ENCODE results near the gene MCOLN2. TPM values are rescaled to one million over a fixed set of nuclear protein-coding genes. Genes with fewer than 3 reads are reported as not detected.
"Not testable (repeated sequence)": the region's sequence is repeated elsewhere in the genome, so short reads cannot be mapped to it uniquely, and the experiment has no call there.

Gene MCOLN2
- total and polyA plus RNA-seq, 2 experiments from 2014 or later = 0.31 TPM; not detected in 1

DNA sequence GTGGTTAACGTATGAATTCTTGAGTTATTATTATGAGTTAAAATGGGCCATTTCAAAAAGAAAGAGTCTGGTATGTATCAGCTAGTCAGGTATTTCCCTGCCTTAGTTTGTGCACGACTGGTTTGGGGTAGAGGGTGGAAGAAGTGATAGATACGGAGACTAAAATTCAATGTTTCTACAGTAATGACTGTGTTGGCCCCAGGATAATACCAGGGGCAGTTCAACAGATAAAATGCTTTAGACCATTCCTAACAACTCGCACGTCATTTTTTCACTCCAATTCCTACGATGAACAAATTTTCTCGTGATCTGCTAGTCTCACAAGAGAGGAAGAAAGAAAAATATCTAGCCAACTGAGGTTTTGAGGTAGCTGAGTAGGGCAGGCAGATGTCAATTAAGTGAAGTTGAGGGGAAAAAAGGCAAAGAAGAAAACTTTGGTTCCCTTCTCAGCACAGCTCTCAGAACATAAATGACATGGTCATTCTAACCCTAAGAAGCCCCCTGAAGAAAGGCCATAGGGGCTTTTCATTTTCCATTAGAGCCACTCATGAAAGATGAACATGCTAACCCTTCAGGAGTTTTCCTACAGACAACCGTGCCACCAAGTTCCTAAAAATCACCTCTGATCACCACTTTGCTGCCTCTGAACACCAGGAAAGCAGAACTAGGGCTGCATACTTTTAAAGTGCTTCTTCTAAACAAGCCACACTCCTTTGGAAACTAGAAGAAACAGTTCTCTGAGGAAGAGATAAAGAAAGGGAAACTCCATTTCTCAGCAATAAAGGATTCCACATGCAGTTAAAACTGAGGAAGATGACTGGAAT is 5.6 kb downstream of the MCOLN2 start:
- no peaks in the 10 kb centered on the region for H3K36me3 ChIP-seq (ENCODE audit: low read depth)
- no peaks in the 10 kb centered on the region for H3K9me3 ChIP-seq (ENCODE audit: low read depth)
- H3K27ac ChIP-seq = no peak overlapping the region
- no peaks in the 10 kb centered on the region for H3K79me2 ChIP-seq (ENCODE audit: insufficient read depth)
- in situ Hi-C loops (cut with MboI) = no loop called here
- peaks cover 4% of the 10 kb centered on the region; the same call in 1 of the 2 replicates for H3K27me3 ChIP-seq (replicated peaks; ENCODE audit: insufficient read depth)
- no peak for TF ChIP-seq EZH2phosphoT487 (IDR thresholded peaks at IDR 0.05; ENCODE audit: insufficient read depth, low read depth)
- no peak for TF ChIP-seq EZH2 (IDR thresholded peaks at IDR 0.05; ENCODE audit: insufficient read depth, poor library complexity, severe bottlenecking)
- no peaks in the 10 kb centered on the region for H3K4me1 ChIP-seq (ENCODE audit: insufficient read depth)
- H3K9ac ChIP-seq = no peak overlapping the region
- no peaks in the 10 kb centered on the region for H3K9me2 ChIP-seq (ENCODE audit: insufficient read depth)
- no peak for DNase-seq
- H2AFZ ChIP-seq = no peak overlapping the region
- no peaks in the 10 kb centered on the region for H3F3A ChIP-seq (ENCODE audit: insufficient read depth)
- H3K4me2 ChIP-seq (ENCODE audit: unreplicated experiment) = no peak overlapping the region
- H4K20me1 ChIP-seq (ENCODE audit: insufficient read depth) = no peaks in the 10 kb centered on the region
- WGBS, 2 experiments (ENCODE audit: low coverage in 1 of 2, low lambda C conversion rate in 2 of 2, missing lambda C conversion rate in 2 of 2) = 58 to 60% methylated on average over 8 of the region's 8 CpGs
- H3K4me3 ChIP-seq = no peak overlapping the region

GRCh38 chr1:84988588-84988987 is 8.3 kb downstream of the MCOLN2 start:
- no peaks in the 10 kb centered on the region for H3K4me1 ChIP-seq (ENCODE audit: insufficient read depth)
- no peak overlapping the region for H2AFZ ChIP-seq
- no peaks in the 10 kb centered on the region for H4K20me1 ChIP-seq (ENCODE audit: insufficient read depth)
- H3K79me2 ChIP-seq (ENCODE audit: insufficient read depth) = no peaks in the 10 kb centered on the region
- no peaks in the 10 kb centered on the region for H3F3A ChIP-seq (ENCODE audit: insufficient read depth)
- no peaks in the 10 kb centered on the region; the same call in 1 of the 2 replicates for H3K27me3 ChIP-seq (replicated peaks; ENCODE audit: insufficient read depth)
- in situ Hi-C loops (cut with MboI) = no loop called here
- TF ChIP-seq EZH2 (IDR thresholded peaks at IDR 0.05; ENCODE audit: insufficient read depth, poor library complexity, severe bottlenecking) (no peak), EZH2phosphoT487 (IDR thresholded peaks at IDR 0.05; ENCODE audit: insufficient read depth, low read depth) (no peak)
- H3K9me2 ChIP-seq (ENCODE audit: insufficient read depth) = no peaks in the 10 kb centered on the region
- H3K4me2 ChIP-seq (ENCODE audit: unreplicated experiment) = no peak overlapping the region
- no peak overlapping the region for H3K27ac ChIP-seq
- H3K9me3 ChIP-seq (ENCODE audit: low read depth) = no peaks in the 10 kb centered on the region
- WGBS, 2 experiments (ENCODE audit: low coverage in 1 of 2, low lambda C conversion rate in 2 of 2, missing lambda C conversion rate in 2 of 2) = 86 to 89% methylated on average over 2 of the region's 2 CpGs
- H3K36me3 ChIP-seq (ENCODE audit: low read depth) = no peaks in the 10 kb centered on the region
- H3K4me3 ChIP-seq = no peak overlapping the region
- DNase-seq = no peak
- H3K9ac ChIP-seq = no peak overlapping the region

DNA sequence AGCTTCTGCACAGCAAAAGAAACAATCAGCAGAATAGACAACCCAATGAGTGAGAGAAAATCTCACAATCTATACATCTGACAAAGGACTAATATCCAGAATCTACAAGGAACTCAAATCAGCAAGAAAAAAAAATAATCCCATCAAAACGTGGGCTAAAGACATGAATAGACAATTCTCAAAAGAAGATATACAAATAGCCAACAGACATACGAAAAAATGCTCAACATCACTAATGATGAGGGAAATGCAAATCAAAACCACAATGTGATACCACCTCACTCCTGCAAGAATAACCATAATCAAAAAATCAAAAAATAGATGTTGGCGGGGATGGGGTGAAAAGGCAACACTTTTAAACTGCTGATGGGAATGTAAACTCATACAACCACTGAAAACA is 10.4 kb downstream of the MCOLN2 start:
- DNase-seq; H3K79me2 ChIP-seq (ENCODE audit: insufficient read depth); H3F3A ChIP-seq (ENCODE audit: insufficient read depth); H3K36me3 ChIP-seq (ENCODE audit: low read depth); H3K4me1 ChIP-seq (ENCODE audit: insufficient read depth); H3K9ac ChIP-seq; H4K20me1 ChIP-seq (ENCODE audit: insufficient read depth); H3K4me3 ChIP-seq; H2AFZ ChIP-seq; H3K9me3 ChIP-seq (ENCODE audit: low read depth); H3K27me3 ChIP-seq (replicated peaks; ENCODE audit: insufficient read depth); H3K9me2 ChIP-seq (ENCODE audit: insufficient read depth); in situ Hi-C loops (cut with MboI); H3K4me2 ChIP-seq (ENCODE audit: unreplicated experiment); H3K27ac ChIP-seq: not testable (repeated sequence)
- 73 to 76% methylated on average over 3 of the region's 3 CpGs for WGBS, 2 experiments (ENCODE audit: low coverage in 1 of 2, low lambda C conversion rate in 2 of 2, missing lambda C conversion rate in 2 of 2)

DNA sequence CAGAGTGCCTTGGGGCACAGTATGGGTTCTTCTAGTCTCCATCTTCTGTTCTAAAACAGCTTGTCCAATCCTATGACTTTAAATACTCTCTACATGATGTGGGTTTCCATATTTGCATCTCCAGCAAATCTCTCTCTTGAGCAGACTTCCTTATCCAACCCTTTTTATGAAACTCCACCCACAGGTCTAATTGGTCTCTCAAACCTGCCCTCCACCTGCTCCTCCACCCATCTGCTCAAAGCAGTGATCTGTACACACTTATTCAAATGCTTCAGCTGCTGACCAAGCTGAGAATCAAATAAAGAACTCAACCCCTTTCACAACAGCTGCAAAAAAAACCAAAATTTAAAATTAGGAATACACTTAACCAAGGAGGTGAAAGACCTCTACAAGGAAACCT is 11.5 kb downstream of the MCOLN2 start:
- Histone ChIP-seq H3K27ac (no peak overlapping the region), H3K9me2 (ENCODE audit: insufficient read depth) (no peaks in the 10 kb centered on the region), H2AFZ (no peak overlapping the region), H3F3A (ENCODE audit: insufficient read depth) (no peaks in the 10 kb centered on the region), H3K27me3 (replicated peaks; ENCODE audit: insufficient read depth) (no peaks in the 10 kb centered on the region), H3K79me2 (ENCODE audit: insufficient read depth) (no peaks in the 10 kb centered on the region), H3K36me3 (ENCODE audit: low read depth) (no peaks in the 10 kb centered on the region), H3K4me3 (no peak overlapping the region), H4K20me1 (ENCODE audit: insufficient read depth) (no peaks in the 10 kb centered on the region), H3K4me2 (ENCODE audit: unreplicated experiment) (no peak overlapping the region), H3K9me3 (ENCODE audit: low read depth) (no peaks in the 10 kb centered on the region), H3K9ac (no peak overlapping the region), H3K4me1 (ENCODE audit: insufficient read depth) (no peaks in the 10 kb centered on the region)
- no peak for DNase-seq
- in situ Hi-C loops (cut with MboI) = no loop called here
- TF ChIP-seq EZH2 (IDR thresholded peaks at IDR 0.05; ENCODE audit: insufficient read depth, poor library complexity, severe bottlenecking) (no peak), EZH2phosphoT487 (IDR thresholded peaks at IDR 0.05; ENCODE audit: insufficient read depth, low read depth) (no peak)

- WGBS, 2 experiments (ENCODE audit: low coverage in 1 of 2, low lambda C conversion rate in 2 of 2, missing lambda C conversion rate in 2 of 2) = 67 to 70% methylated on average over 2 of the region's 2 CpGs
- H3K4me3 ChIP-seq = no peak overlapping the region
These were observed 14.5 kb downstream of the MCOLN2 start for GRCh38 chr1:84982395-84982794.

More at GRCh38 chr1:84982395-84982794, 14.5 kb downstream of the MCOLN2 start:
- Histone ChIP-seq H3K4me1 (ENCODE audit: insufficient read depth) (no peaks in the 10 kb centered on the region), H3K4me2 (ENCODE audit: unreplicated experiment) (no peak overlapping the region), H3K9me2 (ENCODE audit: insufficient read depth) (no peaks in the 10 kb centered on the region), H3K9me3 (ENCODE audit: low read depth) (no peaks in the 10 kb centered on the region), H3F3A (ENCODE audit: insufficient read depth) (no peaks in the 10 kb centered on the region), H3K27ac (no peak overlapping the region), H3K79me2 (ENCODE audit: insufficient read depth) (no peaks in the 10 kb centered on the region), H4K20me1 (ENCODE audit: insufficient read depth) (no peaks in the 10 kb centered on the region), H3K9ac (no peak overlapping the region), H3K36me3 (ENCODE audit: low read depth) (no peaks in the 10 kb centered on the region), H2AFZ (no peak overlapping the region), H3K27me3 (replicated peaks; ENCODE audit: insufficient read depth) (no peaks in the 10 kb centered on the region)
- in situ Hi-C loops (cut with MboI) = no loop called here
- no peak for DNase-seq
- TF ChIP-seq EZH2 (IDR thresholded peaks at IDR 0.05; ENCODE audit: insufficient read depth, poor library complexity, severe bottlenecking) (no peak), EZH2phosphoT487 (IDR thresholded peaks at IDR 0.05; ENCODE audit: insufficient read depth, low read depth) (no peak)
